Measurements from ENCODE around the gene ARHGEF37. TPM values are rescaled to one million over a fixed set of nuclear protein-coding genes. Genes with fewer than 3 reads are reported as not detected.

Gene ARHGEF37
- total RNA-seq, 2 experiments from 2014 or later: 1.4 TPM; not detected in 1

DNA sequence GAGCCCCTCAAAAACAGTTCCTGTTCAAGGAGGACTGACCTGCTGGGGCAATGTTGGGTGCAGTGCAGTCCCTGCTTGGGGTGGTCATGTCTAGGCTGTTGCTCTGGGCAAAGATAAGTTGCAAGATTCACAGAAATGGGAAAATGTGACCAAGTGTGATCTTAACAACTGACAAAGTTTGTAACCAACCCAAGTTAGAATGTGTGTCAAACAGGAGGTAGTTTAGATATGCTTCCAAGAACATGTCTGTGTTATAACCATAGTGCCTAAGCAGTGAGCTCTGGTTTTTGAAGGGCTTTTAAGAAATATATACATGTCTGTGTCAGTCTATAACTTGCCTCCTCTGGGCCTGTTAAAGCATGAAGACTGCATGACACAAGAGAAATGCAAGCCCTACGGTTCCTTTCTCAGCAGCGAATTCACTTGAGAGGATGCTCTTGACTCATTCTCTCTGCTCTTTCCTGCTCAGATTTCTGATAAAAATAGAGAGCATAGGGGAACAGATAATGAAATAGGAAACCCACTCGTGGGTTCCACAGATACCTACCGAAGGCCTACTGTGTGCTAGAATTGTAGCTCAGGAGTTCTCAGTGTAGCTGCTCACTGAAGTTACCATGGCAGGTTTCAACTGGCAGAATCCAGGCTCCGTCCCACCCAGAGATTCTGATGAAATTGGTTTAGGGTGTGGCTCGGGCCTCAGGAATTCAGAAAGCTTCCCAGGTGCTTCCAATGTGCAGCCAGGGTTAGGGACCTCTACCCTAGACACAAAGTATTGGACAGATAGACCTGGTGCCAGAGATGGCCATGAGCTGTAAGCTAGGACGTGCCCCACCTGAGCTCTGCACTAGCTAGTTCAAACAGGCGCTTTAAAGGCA lies 52.4 kb downstream of the ARHGEF37 start:
- Histone ChIP-seq H3K4me2 (ENCODE audit: low read length) (no peak overlapping the region), H3K79me2 (ENCODE audit: insufficient read depth, low read depth, low read length) (no peaks in the 10 kb centered on the region), H4K20me1 (ENCODE audit: insufficient read depth, low read length) (no peaks in the 10 kb centered on the region), H3K4me1 (ENCODE audit: insufficient read depth, low read length, poor library complexity, severe bottlenecking) (peaks cover 12% of the 10 kb centered on the region), H3K36me3 (ENCODE audit: insufficient read depth, low read length) (no peaks in the 10 kb centered on the region), H3K4me3 (ENCODE audit: low read depth, low read length, poor library complexity, severe bottlenecking) (no peak overlapping the region), H2AFZ (ENCODE audit: low read length) (no peak overlapping the region), H3K9me2 (ENCODE audit: insufficient read depth, low read length) (no peaks in the 10 kb centered on the region), H3K9me3 (ENCODE audit: low read length) (no peaks in the 10 kb centered on the region), H3K27ac (ENCODE audit: low read depth, low read length, poor library complexity, severe bottlenecking) (no peak overlapping the region)
- DNase-seq (ENCODE audit: low spot score): no peak
- intact Hi-C loops (cut with micrococcal nuclease; ENCODE audit: unreplicated experiment): no loop called here
- TF ChIP-seq, protein P1, sequence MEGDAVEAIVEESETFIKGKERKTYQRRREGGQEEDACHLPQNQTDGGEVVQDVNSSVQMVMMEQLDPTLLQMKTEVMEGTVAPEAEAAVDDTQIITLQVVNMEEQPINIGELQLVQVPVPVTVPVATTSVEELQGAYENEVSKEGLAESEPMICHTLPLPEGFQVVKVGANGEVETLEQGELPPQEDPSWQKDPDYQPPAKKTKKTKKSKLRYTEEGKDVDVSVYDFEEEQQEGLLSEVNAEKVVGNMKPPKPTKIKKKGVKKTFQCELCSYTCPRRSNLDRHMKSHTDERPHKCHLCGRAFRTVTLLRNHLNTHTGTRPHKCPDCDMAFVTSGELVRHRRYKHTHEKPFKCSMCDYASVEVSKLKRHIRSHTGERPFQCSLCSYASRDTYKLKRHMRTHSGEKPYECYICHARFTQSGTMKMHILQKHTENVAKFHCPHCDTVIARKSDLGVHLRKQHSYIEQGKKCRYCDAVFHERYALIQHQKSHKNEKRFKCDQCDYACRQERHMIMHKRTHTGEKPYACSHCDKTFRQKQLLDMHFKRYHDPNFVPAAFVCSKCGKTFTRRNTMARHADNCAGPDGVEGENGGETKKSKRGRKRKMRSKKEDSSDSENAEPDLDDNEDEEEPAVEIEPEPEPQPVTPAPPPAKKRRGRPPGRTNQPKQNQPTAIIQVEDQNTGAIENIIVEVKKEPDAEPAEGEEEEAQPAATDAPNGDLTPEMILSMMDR (conservative IDR thresholded peaks at IDR 0.05; ENCODE audit: low read length): no peak
- TF ChIP-seq EZH2phosphoT487 (IDR thresholded peaks at IDR 0.05; ENCODE audit: borderline replicate concordance, low read depth, low read length): no peak
- CTCF ChIA-PET (ENCODE audit: unreplicated experiment): interaction anchor here (0.5 kb wide), 1 partner anchor 68 kb away, joined by 3 read pairs; no protein-coding TSS in a partner anchor
- POLR2A ChIA-PET: interaction anchor here (0.6 to 1.8 kb wide), 3 partner anchors 12 to 71 kb away, joined by 3 to 5 read pairs (median 4); no protein-coding TSS in a partner anchor
- no TSS peak for BruUV-seq (replicated peaks)

DNA sequence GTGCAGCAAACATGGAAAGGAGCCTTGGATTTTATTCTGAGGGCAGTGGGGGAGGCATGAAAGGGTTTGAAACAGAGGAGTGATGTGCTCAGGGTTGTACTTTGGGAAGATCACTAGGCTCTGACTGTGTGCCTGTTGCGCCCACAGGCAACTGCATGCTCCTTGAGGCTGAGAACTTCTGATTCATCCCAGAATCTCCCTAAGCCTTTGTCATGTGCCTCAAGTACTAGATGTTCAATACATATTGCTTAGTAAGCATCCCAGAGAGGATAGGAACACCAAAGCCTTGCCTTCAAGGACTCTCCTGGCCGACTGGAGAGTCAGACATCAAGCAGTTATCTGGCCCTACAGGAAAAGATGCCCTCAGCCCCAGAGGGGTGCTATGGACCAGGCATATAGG lies 54.1 kb downstream of the ARHGEF37 start:
- no peak for DNase-seq (ENCODE audit: low spot score)
- no peak overlapping the region for H2AFZ ChIP-seq (ENCODE audit: low read length)
- ChIA-PET POLR2A (interaction anchor here (0.5 to 1.8 kb wide), 2 partner anchors 10 to 175 kb away, joined by 4 to 5 read pairs; no protein-coding TSS in a partner anchor), CTCF (ENCODE audit: unreplicated experiment) (no interaction called here)
- TF ChIP-seq, protein P1 (conservative IDR thresholded peaks at IDR 0.05; ENCODE audit: low read length): no peak
- no peak for TF ChIP-seq EZH2phosphoT487 (IDR thresholded peaks at IDR 0.05; ENCODE audit: borderline replicate concordance, low read depth, low read length)
- no peaks in the 10 kb centered on the region for H3K36me3 ChIP-seq (ENCODE audit: insufficient read depth, low read length)
- intact Hi-C loops (cut with micrococcal nuclease; ENCODE audit: unreplicated experiment): no loop called here
- no peak overlapping the region for H3K4me3 ChIP-seq (ENCODE audit: low read depth, low read length, poor library complexity, severe bottlenecking)
- H3K79me2 ChIP-seq (ENCODE audit: insufficient read depth, low read depth, low read length): no peaks in the 10 kb centered on the region
- no peak overlapping the region for H3K4me2 ChIP-seq (ENCODE audit: low read length)
- H3K9me2 ChIP-seq (ENCODE audit: insufficient read depth, low read length): no peaks in the 10 kb centered on the region
- no TSS peak for BruUV-seq (replicated peaks)
- no peaks in the 10 kb centered on the region for H4K20me1 ChIP-seq (ENCODE audit: insufficient read depth, low read length)
- no peak overlapping the region for H3K27ac ChIP-seq (ENCODE audit: low read depth, low read length, poor library complexity, severe bottlenecking)
- H3K4me1 ChIP-seq (ENCODE audit: insufficient read depth, low read length, poor library complexity, severe bottlenecking): peaks cover 12% of the 10 kb centered on the region
- no peaks in the 10 kb centered on the region for H3K9me3 ChIP-seq (ENCODE audit: low read length)

Data from OCI-LY7 (cell line).